Dendritic cell treated with granulocyte-macrophage colony-stimulating factor and Interleukin-4, amounts not matched to agents 40 ng/mL and 50 ng/mL, for 4 days (primary cell): Measurements from ENCODE around the gene RRP9.

ENCODE experiments used
- H3K27ac Mint-ChIP-seq: one replicate; pipeline ENCODE4 v1.8.0; 2022; ENCODE audit warnings: mild to moderate bottlenecking, mixed read lengths
- H3K27me3 Mint-ChIP-seq: one replicate; pipeline ENCODE4 v1.8.0; 2022; ENCODE audit warnings: mild to moderate bottlenecking, mixed read lengths
- H3K36me3 Mint-ChIP-seq: one replicate; pipeline ENCODE4 v1.8.0; 2022; ENCODE audit warnings: low read depth, mixed read lengths
- H3K4me1 Mint-ChIP-seq: one replicate; pipeline ENCODE4 v1.8.0; 2022; ENCODE audit warnings: low read depth, mixed read lengths
- H3K4me3 Mint-ChIP-seq: one replicate; pipeline ENCODE4 v1.8.0; 2022; ENCODE audit warnings: mild to moderate bottlenecking, moderate library complexity, mixed read lengths
- H3K9me3 Mint-ChIP-seq: one replicate; pipeline ENCODE4 v1.8.0; 2022; ENCODE audit warnings: mixed read lengths
- intact Hi-C: fragments of 100-400 bp; cut with micrococcal nuclease; formaldehyde crosslinking; loops from one replicate; pipeline ENCODE4 v1.15.0; 2022

RRP9 gene

GRCh38 chr3:51944451-51945021 is 2.8 kb upstream of the RRP9 start:
- Mint-ChIP-seq H3K27ac (peak overlapping the region; percentile 85), H3K4me3 (no peak overlapping the region)

GRCh38 chr3:51943451-51944391 is 2.0 kb upstream of the RRP9 start:
- Mint-ChIP-seq H3K4me1 (peaks cover 43% of the 10 kb centered on the region), H3K36me3 (peaks cover 21% of the 10 kb centered on the region), H3K27ac (peak overlapping the region; percentile 85), H3K9me3 (no peaks in the 10 kb centered on the region), H3K4me3 (no peak overlapping the region), H3K27me3 (no peaks in the 10 kb centered on the region)
- intact Hi-C loops: loop anchor here (5.0 kb wide), 1 partner anchor 114 kb away; the partner anchor contains the start of gene DUSP7

More at GRCh38 chr3:51944451-51945021, 2.8 kb upstream of the RRP9 start:
- H3K4me1 Mint-ChIP-seq: peaks cover 36% of the 10 kb centered on the region
- peaks cover 13% of the 10 kb centered on the region for H3K36me3 Mint-ChIP-seq
- no peaks in the 10 kb centered on the region for H3K27me3 Mint-ChIP-seq
- intact Hi-C loops: loop anchor here (5.0 kb wide), 1 partner anchor 113 kb away; the partner anchor contains the start of gene DUSP7
- H3K9me3 Mint-ChIP-seq: no peaks in the 10 kb centered on the region

GRCh38 chr3:51942603-51943450 is 1.1 kb upstream of the RRP9 start:
- H3K9me3 Mint-ChIP-seq: no peaks in the 10 kb centered on the region
- intact Hi-C loops: loop anchor here (1.0 to 5.0 kb wide), 3 partner anchors 31 to 114 kb away; partner anchors contain the start of genes ABHD14B, DUSP7 and RPL29
- H3K27me3 Mint-ChIP-seq: no peaks in the 10 kb centered on the region
- H3K36me3 Mint-ChIP-seq: peaks cover 30% of the 10 kb centered on the region
- H3K4me3 Mint-ChIP-seq: peak overlapping the region; percentile 82
- H3K27ac Mint-ChIP-seq: peak overlapping the region; percentile 85
- H3K4me1 Mint-ChIP-seq: peaks cover 43% of the 10 kb centered on the region

- Mint-ChIP-seq H3K27ac (peak overlapping the region; percentile 85), H3K9me3 (no peaks in the 10 kb centered on the region), H3K4me1 (peaks cover 48% of the 10 kb centered on the region), H3K27me3 (no peaks in the 10 kb centered on the region), H3K36me3 (peaks cover 44% of the 10 kb centered on the region), H3K4me3 (peak overlapping the region; percentile 82)
- intact Hi-C loops: loop anchor here (5.0 kb wide), 1 partner anchor 116 kb away; the partner anchor contains the start of gene DUSP7
Measured at GRCh38 chr3:51941463-51941797, 274 bp downstream of the RRP9 start.

- Mint-ChIP-seq H3K36me3 (peaks cover 50% of the 10 kb centered on the region), H3K27ac (peak overlapping the region; percentile 85), H3K9me3 (no peaks in the 10 kb centered on the region), H3K27me3 (no peaks in the 10 kb centered on the region), H3K4me1 (peaks cover 44% of the 10 kb centered on the region), H3K4me3 (peak overlapping the region; percentile 82)
- intact Hi-C loops: loop anchor here (5.0 kb wide), 1 partner anchor 116 kb away; the partner anchor contains the start of gene DUSP7
Measured at GRCh38 chr3:51940648-51941462, 849 bp downstream of the RRP9 start.

GRCh38 chr3:51938780-51939425 is 2.8 kb downstream of the RRP9 start:
- Mint-ChIP-seq H3K9me3 (no peaks in the 10 kb centered on the region), H3K27me3 (no peaks in the 10 kb centered on the region), H3K36me3 (peaks cover 65% of the 10 kb centered on the region), H3K4me1 (peaks cover 38% of the 10 kb centered on the region), H3K4me3 (no peak overlapping the region), H3K27ac (no peak overlapping the region)
- intact Hi-C loops: no loop called here

- H3K27me3 Mint-ChIP-seq: no peaks in the 10 kb centered on the region
- H3K36me3 Mint-ChIP-seq: peaks cover 75% of the 10 kb centered on the region
- H3K9me3 Mint-ChIP-seq: no peaks in the 10 kb centered on the region
- no peak overlapping the region for H3K27ac Mint-ChIP-seq
- intact Hi-C loops: no loop called here
- H3K4me3 Mint-ChIP-seq: no peak overlapping the region
- peaks cover 34% of the 10 kb centered on the region for H3K4me1 Mint-ChIP-seq
Measured at GRCh38 chr3:51937611-51938450, 3.9 kb downstream of the RRP9 start.

- no peak overlapping the region for H3K4me3 Mint-ChIP-seq
- H3K27me3 Mint-ChIP-seq: no peaks in the 10 kb centered on the region
- H3K27ac Mint-ChIP-seq: no peak overlapping the region
- intact Hi-C loops: no loop called here
- H3K9me3 Mint-ChIP-seq: no peaks in the 10 kb centered on the region
- H3K36me3 Mint-ChIP-seq: peaks cover 83% of the 10 kb centered on the region
- H3K4me1 Mint-ChIP-seq: peaks cover 25% of the 10 kb centered on the region
Measured at GRCh38 chr3:51937014-51937413, 4.7 kb downstream of the RRP9 start.

GRCh38 chr3:51935886-51936755 is 5.6 kb downstream of the RRP9 start:
- no peak overlapping the region for H3K4me3 Mint-ChIP-seq
- H3K36me3 Mint-ChIP-seq: peaks cover 89% of the 10 kb centered on the region
- peaks cover 22% of the 10 kb centered on the region for H3K4me1 Mint-ChIP-seq
- H3K27me3 Mint-ChIP-seq: no peaks in the 10 kb centered on the region
- H3K9me3 Mint-ChIP-seq: no peaks in the 10 kb centered on the region
- H3K27ac Mint-ChIP-seq: no peak overlapping the region
- intact Hi-C loops: no loop called here

- intact Hi-C loops: no loop called here
- Mint-ChIP-seq H3K4me3 (no peak overlapping the region), H3K27me3 (no peaks in the 10 kb centered on the region), H3K4me1 (peaks cover 13% of the 10 kb centered on the region), H3K27ac (no peak overlapping the region), H3K36me3 (peaks cover 81% of the 10 kb centered on the region), H3K9me3 (no peaks in the 10 kb centered on the region)
Measured at GRCh38 chr3:51934991-51935885, 6.5 kb downstream of the RRP9 start.
